ENCODE data around the gene CYP2U1. TPM values are rescaled to one million over a fixed set of nuclear protein-coding genes. Genes with fewer than 3 reads are reported as not detected.

Gene CYP2U1
- total and polyA plus RNA-seq, 2 donors (not counting 3 experiments of a cell fraction or from before 2014, with no cell fraction given), result 2.9 to 5.8 TPM

GRCh38 chr4:107906458-107907100 lies 24.8 kb upstream of the CYP2U1 start:
- no TSS peak for BruUV-seq (replicated peaks)
- FAIRE-seq (no peak), DNase-seq (ENCODE audit: low read depth, low spot score) (no peak)
- TF ChIP-seq JUN (IDR thresholded peaks at IDR 0.05; ENCODE audit: borderline replicate concordance, insufficient read depth, insufficient read length, low read depth) (no peak), POLR2A (IDR thresholded peaks at IDR 0.05; ENCODE audit: low read depth, low read length) (no peak), MYC (IDR thresholded peaks at IDR 0.05; ENCODE audit: low read depth, low read length) (no peak), FOS (IDR thresholded peaks at IDR 0.05; ENCODE audit: borderline replicate concordance, insufficient read depth, low read length) (no peak), GATA2 (IDR thresholded peaks at IDR 0.05; ENCODE audit: insufficient read depth, insufficient read length, low read depth, low read length) (no peak)
- Histone ChIP-seq H3K4me2 (ENCODE audit: insufficient read depth, low read length) (no peak overlapping the region), H3K4me3 (replicated peaks in 1 of 3; ENCODE audit: insufficient read depth in 1 of 3, low read depth in 1 of 3, low read length in 3 of 3) (no peak overlapping the region), H3K9ac (replicated peaks; ENCODE audit: extremely low read depth, insufficient read depth, low read length) (no peak overlapping the region), H4K20me1 (replicated peaks; ENCODE audit: control insufficient read depth, extremely low read depth, insufficient read depth, low read length) (no peaks in the 10 kb centered on the region), H3K9me1 (replicated peaks; ENCODE audit: control insufficient read depth, extremely low read depth, insufficient read depth, low read length) (no peaks in the 10 kb centered on the region), H2AFZ (ENCODE audit: low read depth, low read length) (no peak overlapping the region), H3K79me2 (ENCODE audit: control insufficient read depth, insufficient read depth, low read length) (no peaks in the 10 kb centered on the region), H3K36me3 (ENCODE audit: control insufficient read depth in 2 of 2, extremely low read depth in 1 of 2, insufficient read depth in 2 of 2, low read length in 2 of 2) (no peaks in the 10 kb centered on the region), H3K27ac (ENCODE audit: insufficient read depth, low read depth, low read length) (no peak overlapping the region), H3K9me3 (replicated peaks; ENCODE audit: control insufficient read depth, insufficient read depth, low read length) (no peaks in the 10 kb centered on the region), H3K27me3 (ENCODE audit: control insufficient read depth in 2 of 2, insufficient read depth in 2 of 2, low read length in 2 of 2) (no peaks in the 10 kb centered on the region), H3K4me1 (ENCODE audit: control insufficient read depth, extremely low read depth, insufficient read depth, low read length) (no peaks in the 10 kb centered on the region)
- dilution Hi-C loops (cut with MboI; ENCODE audit: extremely low pct_ligation_motif_present, low sequenced_read_pairs) (no loop called here), intact Hi-C loops (cut with micrococcal nuclease) (no loop called here)
- ChIA-PET POLR2A (no interaction called here), CTCF (no interaction called here)

- intact Hi-C loops (cut with micrococcal nuclease) (no loop called here), dilution Hi-C loops (cut with MboI; ENCODE audit: extremely low pct_ligation_motif_present, low sequenced_read_pairs) (no loop called here)
- ChIA-PET POLR2A (no interaction called here), CTCF (interaction anchor here (0.8 to 2.1 kb wide), 2 partner anchors 145 to 150 kb away, joined by 5 read pairs; no protein-coding TSS in a partner anchor)
- TF ChIP-seq FOS (IDR thresholded peaks at IDR 0.05; ENCODE audit: borderline replicate concordance, insufficient read depth, low read length) (no peak), GATA2 (IDR thresholded peaks at IDR 0.05; ENCODE audit: insufficient read depth, insufficient read length, low read depth, low read length) (no peak)
- BruUV-seq (replicated peaks), result no TSS peak
- Histone ChIP-seq H3K9ac (replicated peaks; ENCODE audit: extremely low read depth, insufficient read depth, low read length) (no peak overlapping the region), H3K4me2 (ENCODE audit: insufficient read depth, low read length) (no peak overlapping the region), H3K4me3 (replicated peaks in 1 of 3; ENCODE audit: insufficient read depth in 1 of 3, low read depth in 1 of 3, low read length in 3 of 3) (no peak overlapping the region), H3K9me3 (replicated peaks; ENCODE audit: control insufficient read depth, insufficient read depth, low read length) (no peaks in the 10 kb centered on the region), H3K9me1 (replicated peaks; ENCODE audit: control insufficient read depth, extremely low read depth, insufficient read depth, low read length) (no peaks in the 10 kb centered on the region), H3K27me3 (ENCODE audit: control insufficient read depth in 2 of 2, insufficient read depth in 2 of 2, low read length in 2 of 2) (no peaks in the 10 kb centered on the region), H2AFZ (ENCODE audit: low read depth, low read length) (no peak overlapping the region), H4K20me1 (replicated peaks; ENCODE audit: control insufficient read depth, extremely low read depth, insufficient read depth, low read length) (no peaks in the 10 kb centered on the region), H3K4me1 (ENCODE audit: control insufficient read depth, extremely low read depth, insufficient read depth, low read length) (no peaks in the 10 kb centered on the region), H3K79me2 (ENCODE audit: control insufficient read depth, insufficient read depth, low read length) (no peaks in the 10 kb centered on the region), H3K36me3 (ENCODE audit: control insufficient read depth in 2 of 2, extremely low read depth in 1 of 2, insufficient read depth in 2 of 2, low read length in 2 of 2) (no peaks in the 10 kb centered on the region), H3K27ac (ENCODE audit: insufficient read depth, low read depth, low read length) (no peak overlapping the region)
- DNase-seq (ENCODE audit: low read depth, low spot score) (no peak), FAIRE-seq (no peak)
These were observed 23.0 kb upstream of the CYP2U1 start for GRCh38 chr4:107908377-107908776.
